Astrocyte (in vitro differentiated cells and primary cell): ENCODE data around the gene INHBE. TPM values are rescaled to one million over a fixed set of nuclear protein-coding genes. Genes with fewer than 3 reads are reported as not detected.

ENCODE experiments used
- total RNA-seq: library from RNA; stranded (reverse); gene quantifications from 2 replicates; pipeline ENCODE4 v1.2.1, GENCODE V29; 2021

The INHBE gene
- total RNA-seq, 1 donor from 2014 or later = 24.6 TPM

Other genes starting within 250 kb of the INHBE start
- 14.5 and 22.3 TPM in 2 replicates for gene NXPH4, start 238.5 kb upstream of the INHBE start, total RNA-seq
- 197 and 217 TPM in 2 replicates for gene SHMT2, start 225.6 kb upstream of the INHBE start, total RNA-seq
- 0.75 and 0.82 TPM in 2 replicates for gene STAC3, start 204.1 kb upstream of the INHBE start, total RNA-seq
- 18.8 and 19.2 TPM in 2 replicates for gene R3HDM2, start 24.3 kb upstream of the INHBE start, total RNA-seq
- gene INHBC, start 20.5 kb upstream of the INHBE start, total RNA-seq = not detected in 2 replicates
- 5.8 and 6.8 TPM in 2 replicates for gene GLI1, start 4.5 kb downstream of the INHBE start, total RNA-seq
- 2.5 and 3.1 TPM in 2 replicates for gene ARHGAP9, start 24.6 kb downstream of the INHBE start, total RNA-seq
- 351 and 384 TPM in 2 replicates for gene MARS1, start 32.8 kb downstream of the INHBE start, total RNA-seq
- gene DDIT3, start 65.2 kb downstream of the INHBE start, total RNA-seq = 42.6 and 45.1 TPM in 2 replicates
- gene MBD6, start 67.5 kb downstream of the INHBE start, total RNA-seq = 55.3 and 58.5 TPM in 2 replicates
- 94.5 and 107 TPM in 2 replicates for gene DCTN2, start 91.9 kb downstream of the INHBE start, total RNA-seq
- gene KIF5A, start 94.7 kb downstream of the INHBE start, total RNA-seq = 7.2 and 8.6 TPM in 2 replicates
- gene PIP4K2C, start 135.9 kb downstream of the INHBE start, total RNA-seq = 43.3 and 43.6 TPM in 2 replicates
- 18.3 and 20.8 TPM in 2 replicates for gene DTX3, start 149.5 kb downstream of the INHBE start, total RNA-seq
- 16.8 and 24.5 TPM in 2 replicates for gene ARHGEF25, start 156.1 kb downstream of the INHBE start, total RNA-seq
- gene B4GALNT1, start 177.9 kb downstream of the INHBE start, total RNA-seq = 2.5 and 2.6 TPM in 2 replicates
- gene OS9, start 238.8 kb downstream of the INHBE start, total RNA-seq = 194 and 215 TPM in 2 replicates